ENCODE data around the gene SLC25A6.
"Not testable (repeated sequence)": the region's sequence is repeated elsewhere in the genome, so short reads cannot be mapped to it uniquely, and the experiment has no call there.

The SLC25A6 gene

DNA sequence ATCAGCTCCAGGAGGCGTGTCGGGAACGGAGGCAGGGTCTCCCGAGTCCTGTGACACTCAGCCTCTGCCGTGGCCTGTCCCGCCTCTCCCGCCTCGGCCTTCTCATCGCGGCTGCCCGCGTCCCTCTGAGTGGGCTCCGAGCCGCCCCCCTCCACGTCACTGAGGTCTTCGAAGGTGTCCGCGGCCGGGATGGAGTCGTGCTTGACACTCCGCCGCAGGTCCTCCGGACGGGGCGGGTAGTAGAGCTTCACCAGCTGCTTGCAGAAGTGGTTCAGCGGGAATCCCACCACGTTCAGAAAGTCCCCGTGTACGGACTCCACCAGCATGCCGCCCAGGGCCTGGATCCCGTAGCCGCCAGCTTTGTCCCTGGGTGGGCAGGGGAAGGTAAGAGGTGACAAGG is 35.8 kb upstream of the SLC25A6 start:
- no peak overlapping the region for H3K4me3 ChIP-seq (ENCODE audit: control insufficient read depth, low read depth, low read length)
- TF ChIP-seq, protein P1, sequence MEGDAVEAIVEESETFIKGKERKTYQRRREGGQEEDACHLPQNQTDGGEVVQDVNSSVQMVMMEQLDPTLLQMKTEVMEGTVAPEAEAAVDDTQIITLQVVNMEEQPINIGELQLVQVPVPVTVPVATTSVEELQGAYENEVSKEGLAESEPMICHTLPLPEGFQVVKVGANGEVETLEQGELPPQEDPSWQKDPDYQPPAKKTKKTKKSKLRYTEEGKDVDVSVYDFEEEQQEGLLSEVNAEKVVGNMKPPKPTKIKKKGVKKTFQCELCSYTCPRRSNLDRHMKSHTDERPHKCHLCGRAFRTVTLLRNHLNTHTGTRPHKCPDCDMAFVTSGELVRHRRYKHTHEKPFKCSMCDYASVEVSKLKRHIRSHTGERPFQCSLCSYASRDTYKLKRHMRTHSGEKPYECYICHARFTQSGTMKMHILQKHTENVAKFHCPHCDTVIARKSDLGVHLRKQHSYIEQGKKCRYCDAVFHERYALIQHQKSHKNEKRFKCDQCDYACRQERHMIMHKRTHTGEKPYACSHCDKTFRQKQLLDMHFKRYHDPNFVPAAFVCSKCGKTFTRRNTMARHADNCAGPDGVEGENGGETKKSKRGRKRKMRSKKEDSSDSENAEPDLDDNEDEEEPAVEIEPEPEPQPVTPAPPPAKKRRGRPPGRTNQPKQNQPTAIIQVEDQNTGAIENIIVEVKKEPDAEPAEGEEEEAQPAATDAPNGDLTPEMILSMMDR (conservative IDR thresholded peaks at IDR 0.05; ENCODE audit: control insufficient read depth, insufficient read depth, low read depth, low read length), result no peak
- no peak for DNase-seq (ENCODE audit: low read depth)

DNA sequence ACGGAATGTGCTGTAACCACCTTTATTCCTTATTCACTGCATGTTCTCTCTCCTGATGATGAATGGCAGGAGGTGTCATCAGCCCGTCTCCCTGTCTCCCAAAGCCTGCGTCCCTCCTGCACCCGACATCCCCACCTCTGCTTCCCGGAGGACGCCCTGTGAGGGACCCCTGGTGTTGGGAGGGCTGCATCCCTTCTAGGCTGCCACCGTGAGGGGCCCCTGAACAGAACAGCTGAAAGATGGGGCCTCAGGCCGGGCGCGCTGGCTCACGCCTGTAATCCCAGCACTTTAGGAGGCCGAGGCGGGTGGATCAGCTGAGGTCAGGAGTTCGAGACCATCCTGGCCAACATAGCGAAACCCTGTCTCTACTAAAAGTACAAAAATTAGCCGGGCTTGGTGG is 34.4 kb upstream of the SLC25A6 start:
- DNase-seq (ENCODE audit: low read depth); H3K4me3 ChIP-seq (ENCODE audit: control insufficient read depth, low read depth, low read length): not testable (repeated sequence)

DNA sequence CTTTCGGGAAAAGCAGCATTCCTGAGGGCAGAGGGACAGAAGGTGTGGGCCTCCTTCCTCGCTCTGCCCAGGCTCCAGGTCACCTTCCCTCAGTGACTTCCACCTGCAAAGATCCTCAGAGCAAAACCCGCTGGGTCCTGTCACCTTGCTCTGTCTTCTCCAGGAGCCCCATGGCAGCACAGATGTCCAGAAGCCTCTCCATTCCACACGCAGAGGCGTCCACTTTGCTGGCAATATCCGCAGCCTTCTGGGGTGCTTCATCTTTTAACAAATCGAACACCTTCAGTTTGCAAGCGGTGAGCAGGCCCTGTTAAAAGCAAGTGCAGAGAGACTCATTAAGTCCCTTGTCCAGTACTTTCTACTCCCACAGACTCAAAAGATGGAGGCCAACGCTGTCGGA is 33.5 kb upstream of the SLC25A6 start:
- TF ChIP-seq, protein P1 (conservative IDR thresholded peaks at IDR 0.05; ENCODE audit: control insufficient read depth, insufficient read depth, low read depth, low read length), result no peak
- DNase-seq (ENCODE audit: low read depth), result no peak

DNA sequence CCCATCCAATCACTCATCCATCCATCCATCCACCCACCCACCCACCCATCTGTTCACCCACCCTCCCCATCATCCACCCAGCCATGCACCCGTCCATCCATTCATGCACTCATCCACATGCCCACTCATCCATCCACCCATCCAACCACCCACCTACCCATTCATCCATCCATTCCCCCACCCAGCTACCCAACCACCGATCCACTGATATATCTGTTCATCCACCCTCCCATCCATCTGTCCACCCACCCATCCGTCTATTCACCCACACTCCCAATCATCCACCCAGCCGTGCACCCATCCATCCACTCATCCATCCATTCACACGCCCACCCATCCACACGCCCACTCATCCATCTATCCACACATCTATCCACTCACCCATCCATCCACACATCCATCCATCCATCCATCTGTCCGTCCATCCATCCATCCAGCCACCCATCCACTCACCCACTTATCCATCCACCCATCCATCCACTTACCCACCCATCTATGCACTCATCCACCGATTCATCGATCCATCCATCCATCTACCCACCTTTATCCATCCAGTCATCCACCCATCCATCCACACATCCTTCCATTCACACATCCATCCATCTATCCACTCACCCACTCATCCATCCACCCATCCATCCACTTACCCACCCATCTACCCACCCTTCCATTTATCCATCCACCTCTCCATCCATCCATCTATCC is 32.4 kb upstream of the SLC25A6 start:
- TF ChIP-seq, protein P1 (conservative IDR thresholded peaks at IDR 0.05; ENCODE audit: control insufficient read depth, insufficient read depth, low read depth, low read length), result no peak
- no peak overlapping the region for H3K4me3 ChIP-seq (ENCODE audit: control insufficient read depth, low read depth, low read length)
- no peak for DNase-seq (ENCODE audit: low read depth)

More for the DNA sequence above, 33.5 kb upstream of the SLC25A6 start:
- H3K4me3 ChIP-seq (ENCODE audit: control insufficient read depth, low read depth, low read length), result no peak overlapping the region

DNA sequence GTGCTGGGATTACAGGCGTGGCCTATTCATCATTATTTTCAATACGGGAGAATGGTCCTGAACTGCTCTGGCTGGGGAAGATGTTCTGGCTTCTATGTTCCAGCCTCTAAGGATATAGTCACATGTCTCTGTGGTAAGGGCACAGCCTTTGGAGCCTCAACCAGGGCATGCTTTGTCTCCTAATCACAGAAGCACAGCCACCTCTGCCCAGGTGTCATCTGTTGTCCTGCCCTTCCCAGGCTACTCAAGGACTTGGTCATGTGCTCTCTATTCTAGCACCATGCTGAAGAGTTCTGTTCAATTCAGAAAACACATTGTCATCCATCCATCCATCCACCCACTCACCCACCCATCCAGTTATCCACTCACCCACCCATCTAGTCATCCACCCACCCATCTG is 31.3 kb upstream of the SLC25A6 start:
- H3K4me3 ChIP-seq (ENCODE audit: control insufficient read depth, low read depth, low read length), result no peak overlapping the region
- TF ChIP-seq, protein P1 (conservative IDR thresholded peaks at IDR 0.05; ENCODE audit: control insufficient read depth, insufficient read depth, low read depth, low read length), result no peak
- DNase-seq (ENCODE audit: low read depth), result no peak

DNA sequence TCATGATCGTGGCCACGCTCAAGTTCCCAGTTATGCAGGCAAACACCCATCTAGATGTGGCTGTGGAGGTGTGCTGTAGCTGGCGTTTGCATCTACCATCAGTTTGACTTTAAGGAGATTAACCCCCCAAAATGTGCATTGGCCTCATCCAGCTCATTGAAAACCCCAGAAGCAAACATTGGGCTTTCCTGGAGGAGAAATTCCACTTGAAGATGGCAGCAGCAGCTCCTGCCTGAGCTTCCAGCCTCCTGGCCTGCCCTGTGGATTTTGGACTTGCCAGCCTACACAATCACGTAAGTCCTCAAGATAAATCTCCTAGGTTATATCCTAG is 30.2 kb upstream of the SLC25A6 start:
- TF ChIP-seq, protein P1 (conservative IDR thresholded peaks at IDR 0.05; ENCODE audit: control insufficient read depth, insufficient read depth, low read depth, low read length), result no peak
- no peak for DNase-seq (ENCODE audit: low read depth)
- H3K4me3 ChIP-seq (ENCODE audit: control insufficient read depth, low read depth, low read length), result no peak overlapping the region

DNA sequence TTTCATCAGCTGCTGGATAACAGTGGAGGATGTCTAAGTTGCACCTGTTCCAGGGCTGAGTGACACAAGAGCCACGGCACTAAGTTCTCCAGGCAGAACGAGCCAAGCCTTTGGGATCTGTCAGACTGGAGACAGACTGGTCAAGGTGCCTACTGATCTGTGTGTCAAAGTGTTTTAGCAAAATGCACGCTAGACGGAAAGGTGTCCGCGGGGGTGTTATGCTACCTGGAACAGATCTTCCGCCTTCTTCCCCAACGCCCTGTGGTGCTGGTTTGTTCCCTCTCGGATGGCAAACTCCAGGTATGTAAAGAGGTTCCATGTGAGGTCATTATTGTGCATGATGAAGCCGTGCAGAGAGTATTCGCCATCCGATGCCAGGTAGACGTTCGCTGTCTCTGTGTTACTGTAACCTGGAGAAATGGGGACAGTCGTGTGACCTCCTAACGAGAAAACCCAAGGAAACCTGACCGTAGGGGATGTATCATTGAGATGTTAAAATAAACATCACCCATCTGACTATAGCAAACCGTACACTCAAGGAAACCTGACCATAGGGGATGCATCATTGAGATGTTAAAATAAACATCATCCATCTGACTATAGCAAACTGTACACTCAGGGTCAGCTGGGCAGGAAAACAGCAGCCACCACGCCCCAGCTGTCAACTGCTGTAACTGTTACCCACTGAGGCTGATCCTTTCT is 29.7 kb upstream of the SLC25A6 start:
- no peak overlapping the region for H3K4me3 ChIP-seq (ENCODE audit: control insufficient read depth, low read depth, low read length)
- TF ChIP-seq, protein P1 (conservative IDR thresholded peaks at IDR 0.05; ENCODE audit: control insufficient read depth, insufficient read depth, low read depth, low read length), result no peak
- peak; percentile 12 for DNase-seq (ENCODE audit: low read depth)
